ENCODE data around the gene HLCS.

GRCh38 chr21:36733857-36734256 is 232.6 kb downstream of the HLCS start:
- TF ChIP-seq CTCF (IDR thresholded peaks at IDR 0.05) = no peak
- TF ChIP-seq POLR2A (IDR thresholded peaks at IDR 0.05) = no peak
